Vagina (tissue), 2 donors: ENCODE data around the gene TMEM237. TPM values are rescaled to one million over a fixed set of nuclear protein-coding genes. Genes with fewer than 3 reads are reported as not detected.

Experiments used
- DNase-seq, 2 donors: peaks; one replicate each; pipeline ENCODE4 v3.0.0-alpha.2; 2017; ENCODE audit errors: extremely low spot score in 2 of 2
- H3K27ac ChIP-seq: fragments of 200-600 bp; sonication (generic); one replicate; pipeline ENCODE4 v1.5.1; 2019
- H3K27me3 ChIP-seq: fragments of 200-600 bp; sonication (generic); one replicate; pipeline ENCODE4 v1.5.1; 2019
- H3K36me3 ChIP-seq, 2 donors: fragments of 200-600 bp; sonication (generic); one replicate each; pipeline ENCODE4 v1.5.1; 2017 to 2019
- H3K4me1 ChIP-seq: fragments of 200-600 bp; sonication (generic); one replicate; pipeline ENCODE4 v1.5.1; 2019
- H3K4me3 ChIP-seq, 2 donors: fragments of 200-600 bp; sonication (generic); 1 replicate in 1 of 2; 2 replicates in 1 of 2; pipeline ENCODE4 v1.5.1; 2016 to 2019
- H3K9me3 ChIP-seq: fragments of 200-600 bp; sonication (generic); one replicate; pipeline ENCODE4 v1.5.1; 2019
- POLR2A ChIP-seq, 2 donors: fragments of 450-650 bp; IDR thresholded peaks; one replicate each; pipeline ENCODE4 v1.6.1; 2017; ENCODE audit warnings: antibody characterized with exemption in 2 of 2, mild to moderate bottlenecking in 2 of 2, moderate library complexity in 2 of 2
- POLR2AphosphoS5 ChIP-seq, 2 donors: sonication (generic); formaldehyde crosslinking; IDR thresholded peaks; one replicate each; pipeline ENCODE4 v1.9.0; 2017; ENCODE audit warnings: antibody characterized with exemption in 2 of 2, mild to moderate bottlenecking in 2 of 2, low read depth in 1 of 2; ENCODE audit not compliant: insufficient read depth in 1 of 2
- intact Hi-C: fragments of 100-400 bp; cut with DNase I; formaldehyde crosslinking; loops from one replicate; pipeline ENCODE4 v1.15.1; 2023
- total RNA-seq: library from RNA; depleted of rRNA; stranded (reverse); fragments of >200 nt; gene quantifications from one replicate; pipeline ENCODE4 v1.2.3, GENCODE V29; 2016
- TF ChIP-seq, protein P1 (sequence below), 3 experiments: fragments of 450-650 bp in 2 of 3; fragments of 200-600 bp in 1 of 3; sonication (generic) in 1 of 3; IDR thresholded peaks; one replicate each; pipeline ENCODE4 v1.5.1; 2017 to 2019; ENCODE audit warnings: antibody characterized with exemption in 3 of 3, mild to moderate bottlenecking in 2 of 3, moderate library complexity in 2 of 3

Gene TMEM237, protein sequence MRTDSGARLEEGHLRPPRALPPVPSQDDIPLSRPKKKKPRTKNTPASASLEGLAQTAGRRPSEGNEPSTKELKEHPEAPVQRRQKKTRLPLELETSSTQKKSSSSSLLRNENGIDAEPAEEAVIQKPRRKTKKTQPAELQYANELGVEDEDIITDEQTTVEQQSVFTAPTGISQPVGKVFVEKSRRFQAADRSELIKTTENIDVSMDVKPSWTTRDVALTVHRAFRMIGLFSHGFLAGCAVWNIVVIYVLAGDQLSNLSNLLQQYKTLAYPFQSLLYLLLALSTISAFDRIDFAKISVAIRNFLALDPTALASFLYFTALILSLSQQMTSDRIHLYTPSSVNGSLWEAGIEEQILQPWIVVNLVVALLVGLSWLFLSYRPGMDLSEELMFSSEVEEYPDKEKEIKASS
- 29.5 TPM for total RNA-seq

DNA sequence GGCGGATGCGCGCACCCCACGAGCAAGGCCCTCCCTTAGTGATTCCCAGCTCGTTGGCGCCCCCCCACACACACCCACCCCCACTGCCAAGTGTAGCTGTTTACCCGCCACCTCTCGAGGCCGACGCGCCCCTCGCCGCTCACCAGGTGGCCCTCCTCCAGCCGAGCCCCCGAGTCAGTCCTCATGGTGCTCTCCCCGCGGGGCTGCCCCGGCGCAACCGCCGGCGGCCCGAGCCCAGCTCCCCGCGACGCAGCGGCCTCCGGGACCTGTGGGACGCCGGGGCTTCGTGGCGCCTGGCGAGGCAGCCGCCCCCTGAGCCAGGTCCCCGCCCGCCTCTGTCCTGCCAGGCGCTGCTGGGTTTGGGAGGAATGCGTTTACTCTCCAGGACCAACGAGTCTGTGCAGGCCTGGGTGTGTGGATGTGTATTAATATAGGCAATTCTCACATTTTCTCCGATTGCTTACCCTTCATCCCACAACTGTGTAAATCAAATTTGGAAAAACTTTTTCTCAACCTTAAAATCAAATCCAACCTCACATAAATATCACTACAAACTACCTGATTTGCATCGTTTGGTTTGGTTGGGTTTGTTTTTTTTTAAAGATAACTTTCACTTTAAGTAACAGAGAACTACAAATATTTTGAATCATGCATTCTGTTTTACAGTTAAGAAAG lies at the start of gene TMEM237:
TMEM237 (minus strand) TSS at position 288 of the 675 bp plus-strand sequence; CDS start at position 185, 103 bp downstream.
- H3K27ac ChIP-seq, result peak within 1 kb of the TSS; percentile 93
- DNase-seq, result no peak
- TF ChIP-seq POLR2A (IDR thresholded peaks at IDR 0.05) (no peak), POLR2AphosphoS5 (IDR thresholded peaks at IDR 0.05; ENCODE audit: insufficient read depth in 1 of 2, low read depth in 1 of 2) (no peak)
- TF ChIP-seq, protein P1, sequence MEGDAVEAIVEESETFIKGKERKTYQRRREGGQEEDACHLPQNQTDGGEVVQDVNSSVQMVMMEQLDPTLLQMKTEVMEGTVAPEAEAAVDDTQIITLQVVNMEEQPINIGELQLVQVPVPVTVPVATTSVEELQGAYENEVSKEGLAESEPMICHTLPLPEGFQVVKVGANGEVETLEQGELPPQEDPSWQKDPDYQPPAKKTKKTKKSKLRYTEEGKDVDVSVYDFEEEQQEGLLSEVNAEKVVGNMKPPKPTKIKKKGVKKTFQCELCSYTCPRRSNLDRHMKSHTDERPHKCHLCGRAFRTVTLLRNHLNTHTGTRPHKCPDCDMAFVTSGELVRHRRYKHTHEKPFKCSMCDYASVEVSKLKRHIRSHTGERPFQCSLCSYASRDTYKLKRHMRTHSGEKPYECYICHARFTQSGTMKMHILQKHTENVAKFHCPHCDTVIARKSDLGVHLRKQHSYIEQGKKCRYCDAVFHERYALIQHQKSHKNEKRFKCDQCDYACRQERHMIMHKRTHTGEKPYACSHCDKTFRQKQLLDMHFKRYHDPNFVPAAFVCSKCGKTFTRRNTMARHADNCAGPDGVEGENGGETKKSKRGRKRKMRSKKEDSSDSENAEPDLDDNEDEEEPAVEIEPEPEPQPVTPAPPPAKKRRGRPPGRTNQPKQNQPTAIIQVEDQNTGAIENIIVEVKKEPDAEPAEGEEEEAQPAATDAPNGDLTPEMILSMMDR (IDR thresholded peaks at IDR 0.05), result no peak
- H3K4me3 ChIP-seq, result peak within 1 kb of the TSS; percentile 66 to 78
- H3K27me3 ChIP-seq, result no peaks in the 10 kb centered on the region
- no peaks in the 10 kb centered on the region for H3K9me3 ChIP-seq
- intact Hi-C loops, result no loop called here
- H3K4me1 ChIP-seq, result no peaks in the 10 kb centered on the region
- no peaks in the 10 kb centered on the region for H3K36me3 ChIP-seq

DNA sequence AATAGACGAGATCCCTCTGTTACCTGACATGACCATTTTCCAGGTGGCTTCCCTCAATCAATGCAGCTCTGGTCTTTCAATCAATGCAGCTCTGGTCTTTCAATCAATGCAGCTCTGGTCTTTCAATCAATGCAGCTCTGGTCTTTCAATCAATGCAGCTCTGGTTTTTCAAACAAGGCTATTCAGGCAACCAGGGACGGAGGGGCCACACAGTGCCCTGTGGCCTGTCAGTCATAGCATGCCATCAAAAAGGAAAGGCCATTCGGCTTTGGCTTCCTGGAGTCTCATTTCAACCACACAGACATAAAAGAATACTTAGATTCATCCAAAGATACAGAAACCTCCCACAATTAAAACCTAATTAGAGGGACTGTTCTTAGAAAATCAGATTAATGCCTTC lies 41.9 kb upstream of the TMEM237 start:
- no peak for DNase-seq
- H3K4me3 ChIP-seq, result no peak overlapping the region
- TF ChIP-seq, protein P1 (IDR thresholded peaks at IDR 0.05), result no peak
- TF ChIP-seq POLR2A (IDR thresholded peaks at IDR 0.05), result no peak
- intact Hi-C loops, result no loop called here
- no peaks in the 10 kb centered on the region for H3K36me3 ChIP-seq
- H3K4me1 ChIP-seq, result no peaks in the 10 kb centered on the region
- no peaks in the 10 kb centered on the region for H3K9me3 ChIP-seq
- H3K27me3 ChIP-seq, result no peaks in the 10 kb centered on the region
- H3K27ac ChIP-seq, result no peak overlapping the region

DNA sequence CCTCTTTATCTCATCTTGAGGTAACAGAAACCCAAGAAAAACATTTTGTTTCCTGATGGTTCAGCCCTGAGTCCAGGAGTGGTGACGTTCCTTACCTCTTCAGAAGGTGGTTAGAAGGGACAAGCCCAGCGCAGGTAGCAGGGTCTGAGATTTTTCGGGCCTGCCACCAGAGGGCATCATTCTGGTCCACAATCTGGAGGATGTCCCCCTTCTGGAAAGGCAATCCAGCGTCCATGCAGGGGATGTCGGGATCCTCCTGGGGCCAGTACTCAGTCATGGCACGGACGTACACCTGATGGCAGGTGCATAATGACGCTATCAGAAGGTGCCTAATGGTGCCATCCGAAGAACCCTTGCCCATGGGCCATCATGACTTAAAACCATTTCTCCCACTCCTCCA lies 37.4 kb upstream of the TMEM237 start:
- no peaks in the 10 kb centered on the region for H3K27me3 ChIP-seq
- no peaks in the 10 kb centered on the region for H3K9me3 ChIP-seq
- no peak overlapping the region for H3K4me3 ChIP-seq
- no peak overlapping the region for H3K27ac ChIP-seq
- intact Hi-C loops, result no loop called here
- no peaks in the 10 kb centered on the region for H3K4me1 ChIP-seq
- TF ChIP-seq POLR2AphosphoS5 (IDR thresholded peaks at IDR 0.05; ENCODE audit: insufficient read depth in 1 of 2, low read depth in 1 of 2), result no peak
- TF ChIP-seq, protein P1 (IDR thresholded peaks at IDR 0.05), result no peak
- no peak for TF ChIP-seq POLR2A (IDR thresholded peaks at IDR 0.05)
- H3K36me3 ChIP-seq, result no peaks in the 10 kb centered on the region
- no peak for DNase-seq

DNA sequence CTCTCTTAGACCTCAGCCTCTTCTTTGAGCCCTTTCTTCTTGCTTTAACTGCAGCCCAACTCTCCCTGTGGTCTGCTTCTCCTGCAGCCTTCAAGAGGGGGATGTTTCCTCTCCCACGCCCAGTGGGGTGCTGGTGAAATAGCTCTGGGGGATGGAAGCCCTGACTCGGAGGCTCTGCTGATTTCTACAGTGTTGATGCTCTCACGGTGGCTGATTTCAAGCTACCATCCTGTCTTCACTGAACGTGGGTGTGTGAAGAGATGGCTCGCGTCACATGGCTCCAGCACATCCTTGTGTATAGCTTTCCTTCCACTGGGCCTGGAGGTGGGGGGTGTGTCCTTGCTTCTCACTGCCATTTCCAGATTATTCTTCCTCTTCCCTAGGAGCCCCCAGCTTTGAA lies 35.1 kb upstream of the TMEM237 start:
- no peaks in the 10 kb centered on the region for H3K4me1 ChIP-seq
- intact Hi-C loops, result no loop called here
- no peaks in the 10 kb centered on the region for H3K27me3 ChIP-seq
- H3K36me3 ChIP-seq, result no peaks in the 10 kb centered on the region
- no peak overlapping the region for H3K27ac ChIP-seq
- DNase-seq, result no peak
- H3K9me3 ChIP-seq, result no peaks in the 10 kb centered on the region
- TF ChIP-seq POLR2AphosphoS5 (IDR thresholded peaks at IDR 0.05; ENCODE audit: insufficient read depth in 1 of 2, low read depth in 1 of 2), result no peak
- TF ChIP-seq, protein P1 (IDR thresholded peaks at IDR 0.05), result no peak
- no peak for TF ChIP-seq POLR2A (IDR thresholded peaks at IDR 0.05)
- H3K4me3 ChIP-seq, result no peak overlapping the region

DNA sequence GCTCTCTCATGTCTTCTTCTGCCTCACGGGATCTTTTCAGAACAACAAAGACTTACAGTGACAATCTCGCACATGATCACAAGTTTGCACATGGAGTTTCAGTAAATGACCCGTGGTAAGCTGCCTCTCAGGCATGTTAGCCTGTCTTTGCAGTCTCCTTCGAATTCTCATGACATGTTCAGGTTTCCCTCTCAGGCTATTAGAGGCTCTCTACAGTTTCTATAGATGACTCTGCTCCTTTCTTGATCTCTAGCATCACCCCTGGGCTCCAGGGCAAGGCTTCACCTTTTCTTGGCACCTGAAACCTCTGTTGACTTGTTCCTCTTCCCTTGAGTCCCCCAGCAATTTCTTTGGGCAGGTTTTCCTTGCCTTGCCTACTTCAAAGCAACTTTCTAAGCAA lies 32.2 kb upstream of the TMEM237 start:
- Histone ChIP-seq H3K36me3 (no peaks in the 10 kb centered on the region), H3K4me3 (no peak overlapping the region), H3K4me1 (no peaks in the 10 kb centered on the region), H3K27me3 (no peaks in the 10 kb centered on the region), H3K27ac (no peak overlapping the region), H3K9me3 (no peaks in the 10 kb centered on the region)
- intact Hi-C loops, result no loop called here
- no peak for DNase-seq
- TF ChIP-seq POLR2AphosphoS5 (IDR thresholded peaks at IDR 0.05; ENCODE audit: insufficient read depth in 1 of 2, low read depth in 1 of 2) (no peak), POLR2A (IDR thresholded peaks at IDR 0.05) (no peak)
- TF ChIP-seq, protein P1 (IDR thresholded peaks at IDR 0.05), result no peak
